Stimulated activated memory B cell treated with anti-CD40 and anti-IgM and Interleukin-4, amounts not matched to agents 10 μg/mL and 1 μg/mL and 100 μg/mL, for 72 hours (primary cell): Measurements from ENCODE around the gene AP4M1.
"Not testable (repeated sequence)": the region's sequence is repeated elsewhere in the genome, so short reads cannot be mapped to it uniquely, and the experiment has no call there.

Experiments
- ATAC-seq: fragments of 150-1000 bp; cut with Tn5 transposase; 2 replicates; pipeline ENCODE4 v1.10.0; 2021
- H3K27ac Mint-ChIP-seq: one replicate; pipeline ENCODE4 v1.8.0; 2022; ENCODE audit warnings: mild to moderate bottlenecking, mixed read lengths
- H3K27me3 Mint-ChIP-seq: one replicate; pipeline ENCODE4 v1.8.0; 2022; ENCODE audit warnings: mixed read lengths
- H3K36me3 Mint-ChIP-seq: one replicate; pipeline ENCODE4 v1.8.0; 2022; ENCODE audit warnings: mixed read lengths
- H3K4me1 Mint-ChIP-seq: one replicate; pipeline ENCODE4 v1.8.0; 2022; ENCODE audit warnings: mixed read lengths
- H3K4me3 Mint-ChIP-seq: one replicate; pipeline ENCODE4 v1.8.0; 2022; ENCODE audit warnings: mild to moderate bottlenecking, moderate library complexity, mixed read lengths
- H3K9me3 Mint-ChIP-seq: one replicate; pipeline ENCODE4 v1.8.0; 2022; ENCODE audit warnings: mixed read lengths

The AP4M1 gene

GRCh38 chr7:100130220-100130607 is 28.8 kb downstream of the AP4M1 start:
- not testable (repeated sequence) for H3K4me3 Mint-ChIP-seq

GRCh38 chr7:100130608-100131453 is 29.4 kb downstream of the AP4M1 start:
- H3K4me1 Mint-ChIP-seq, result peaks cover 33% of the 10 kb centered on the region
- H3K27me3 Mint-ChIP-seq, result no peaks in the 10 kb centered on the region
- H3K4me3 Mint-ChIP-seq, result no peak overlapping the region
- no peak for ATAC-seq
- H3K9me3 Mint-ChIP-seq, result no peaks in the 10 kb centered on the region
- H3K27ac Mint-ChIP-seq, result no peak overlapping the region
- no peaks in the 10 kb centered on the region for H3K36me3 Mint-ChIP-seq

More at GRCh38 chr7:100130220-100130607, 28.8 kb downstream of the AP4M1 start:
- not testable (repeated sequence) for H3K36me3 Mint-ChIP-seq, H3K9me3 Mint-ChIP-seq, H3K27me3 Mint-ChIP-seq, H3K27ac Mint-ChIP-seq, ATAC-seq
- peaks cover 37% of the 10 kb centered on the region for H3K4me1 Mint-ChIP-seq

- Mint-ChIP-seq H3K9me3 (no peaks in the 10 kb centered on the region), H3K27ac (no peak overlapping the region), H3K36me3 (no peaks in the 10 kb centered on the region), H3K27me3 (no peaks in the 10 kb centered on the region), H3K4me1 (peaks cover 27% of the 10 kb centered on the region), H3K4me3 (no peak overlapping the region)
- ATAC-seq, result no peak
Measured at GRCh38 chr7:100132126-100132525, 30.7 kb downstream of the AP4M1 start.

- Mint-ChIP-seq H3K9me3 (no peaks in the 10 kb centered on the region), H3K36me3 (no peaks in the 10 kb centered on the region), H3K27ac (no peak overlapping the region), H3K4me1 (peaks cover 30% of the 10 kb centered on the region), H3K27me3 (no peaks in the 10 kb centered on the region), H3K4me3 (no peak overlapping the region)
- ATAC-seq, result peak; percentile 82
Measured at GRCh38 chr7:100132697-100133151, 31.3 kb downstream of the AP4M1 start.

GRCh38 chr7:100137851-100138760 is 36.7 kb downstream of the AP4M1 start:
- Mint-ChIP-seq H3K4me3 (no peak overlapping the region), H3K4me1 (peaks cover 18% of the 10 kb centered on the region), H3K27ac (peak overlapping the region; percentile 58), H3K36me3 (no peaks in the 10 kb centered on the region), H3K27me3 (no peaks in the 10 kb centered on the region), H3K9me3 (no peaks in the 10 kb centered on the region)
- ATAC-seq, result peak; percentile 86

GRCh38 chr7:100141555-100141949 is 40.1 kb downstream of the AP4M1 start:
- Mint-ChIP-seq H3K9me3 (no peaks in the 10 kb centered on the region), H3K27me3 (no peaks in the 10 kb centered on the region), H3K4me3 (no peak overlapping the region), H3K36me3 (no peaks in the 10 kb centered on the region), H3K27ac (no peak overlapping the region), H3K4me1 (peaks cover 18% of the 10 kb centered on the region)
- ATAC-seq, result no peak

- no peak for ATAC-seq
- Mint-ChIP-seq H3K27me3 (no peaks in the 10 kb centered on the region), H3K9me3 (no peaks in the 10 kb centered on the region), H3K36me3 (no peaks in the 10 kb centered on the region), H3K27ac (no peak overlapping the region), H3K4me3 (no peak overlapping the region), H3K4me1 (peaks cover 17% of the 10 kb centered on the region)
Measured at GRCh38 chr7:100142461-100142860, 41.0 kb downstream of the AP4M1 start.

- not testable (repeated sequence) for H3K27ac Mint-ChIP-seq, H3K27me3 Mint-ChIP-seq, ATAC-seq
Measured at GRCh38 chr7:100146350-100146749, 44.9 kb downstream of the AP4M1 start.

GRCh38 chr7:100147278-100147677 is 45.8 kb downstream of the AP4M1 start:
- no peak overlapping the region for H3K27ac Mint-ChIP-seq
- H3K4me1 Mint-ChIP-seq, result peaks cover 29% of the 10 kb centered on the region
- H3K4me3 Mint-ChIP-seq, result no peak overlapping the region
- H3K36me3 Mint-ChIP-seq, result peaks cover 11% of the 10 kb centered on the region
- H3K9me3 Mint-ChIP-seq, result no peaks in the 10 kb centered on the region
- H3K27me3 Mint-ChIP-seq, result no peaks in the 10 kb centered on the region
- no peak for ATAC-seq

More at GRCh38 chr7:100146350-100146749, 44.9 kb downstream of the AP4M1 start:
- H3K36me3 Mint-ChIP-seq, H3K9me3 Mint-ChIP-seq, H3K4me3 Mint-ChIP-seq: not testable (repeated sequence)
- H3K4me1 Mint-ChIP-seq, result peaks cover 25% of the 10 kb centered on the region

GRCh38 chr7:100148225-100148558 is 46.7 kb downstream of the AP4M1 start:
- H3K27ac Mint-ChIP-seq, result peak overlapping the region; percentile 96
- no peaks in the 10 kb centered on the region for H3K27me3 Mint-ChIP-seq
- H3K4me3 Mint-ChIP-seq, result peak overlapping the region; percentile 97
- peaks cover 38% of the 10 kb centered on the region for H3K4me1 Mint-ChIP-seq
- peaks cover 20% of the 10 kb centered on the region for H3K36me3 Mint-ChIP-seq
- no peak for ATAC-seq
- no peaks in the 10 kb centered on the region for H3K9me3 Mint-ChIP-seq

- Mint-ChIP-seq H3K27ac (peak within 1 kb of the TSS; percentile 96), H3K9me3 (no peaks in the 10 kb centered on the region), H3K4me3 (peak within 1 kb of the TSS; percentile 97), H3K4me1 (peaks cover 41% of the 10 kb centered on the region), H3K36me3 (peaks cover 20% of the 10 kb centered on the region), H3K27me3 (no peaks in the 10 kb centered on the region)
- ATAC-seq, result peak; percentile 99
Measured at GRCh38 chr7:100148559-100149328, 47.3 kb downstream of the AP4M1 start, which contains the start of gene LAMTOR4. TSS of gene LAMTOR4 (plus strand) at chr7:100148918. CDS start at chr7:100148973, 55 bp downstream.

- H3K9me3 Mint-ChIP-seq, result no peaks in the 10 kb centered on the region
- H3K27me3 Mint-ChIP-seq, result no peaks in the 10 kb centered on the region
- H3K36me3 Mint-ChIP-seq, result peaks cover 30% of the 10 kb centered on the region
- no peak for ATAC-seq
- peak overlapping the region; percentile 20 for H3K27ac Mint-ChIP-seq
- peaks cover 60% of the 10 kb centered on the region for H3K4me1 Mint-ChIP-seq
- H3K4me3 Mint-ChIP-seq, result no peak overlapping the region
Measured at GRCh38 chr7:100152404-100152803, 51.0 kb downstream of the AP4M1 start.

GRCh38 chr7:100152937-100153666 is 51.7 kb downstream of the AP4M1 start:
- Mint-ChIP-seq H3K9me3 (no peaks in the 10 kb centered on the region), H3K4me1 (peaks cover 64% of the 10 kb centered on the region), H3K36me3 (peaks cover 30% of the 10 kb centered on the region), H3K27ac (peak overlapping the region; percentile 20), H3K4me3 (no peak overlapping the region), H3K27me3 (no peaks in the 10 kb centered on the region)
- no peak for ATAC-seq
